ENCODE results near the gene BMP6. TPM values are rescaled to one million over a fixed set of nuclear protein-coding genes. Genes with fewer than 3 reads are reported as not detected.

BMP6 gene
- total RNA-seq, 6 experiments from 2014 or later = 1.8 to 4.4 (median 2.6) TPM

DNA sequence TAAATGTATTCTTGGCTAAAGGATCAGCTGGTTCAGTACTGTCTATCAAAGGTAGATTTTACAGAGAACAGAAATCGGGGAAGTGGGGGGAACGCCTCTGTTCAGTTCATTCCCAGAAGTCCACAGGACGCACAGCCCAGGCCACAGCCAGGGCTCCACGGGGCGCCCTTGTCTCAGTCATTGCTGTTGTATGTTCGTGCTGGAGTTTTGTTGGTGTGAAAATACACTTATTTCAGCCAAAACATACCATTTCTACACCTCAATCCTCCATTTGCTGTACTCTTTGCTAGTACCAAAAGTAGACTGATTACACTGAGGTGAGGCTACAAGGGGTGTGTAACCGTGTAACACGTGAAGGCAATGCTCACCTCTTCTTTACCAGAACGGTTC lies 154.8 kb downstream of the BMP6 start:
- peaks cover 5 to 52% (median 29%) of the 10 kb centered on the region in 4 donors for H3K36me3 ChIP-seq
- intact Hi-C loops (cut with DNase I) = no loop called here
- no peaks in the 10 kb centered on the region for H3K4me1 ChIP-seq
- WGBS (ENCODE audit: insufficient coverage, low coverage, low lambda C conversion rate, missing lambda C conversion rate) = 86% methylated on average over 5 of the region's 9 CpGs
- no peaks in the 10 kb centered on the region for H3K27me3 ChIP-seq
- DNase-seq = no peak
- TF ChIP-seq, protein P1, sequence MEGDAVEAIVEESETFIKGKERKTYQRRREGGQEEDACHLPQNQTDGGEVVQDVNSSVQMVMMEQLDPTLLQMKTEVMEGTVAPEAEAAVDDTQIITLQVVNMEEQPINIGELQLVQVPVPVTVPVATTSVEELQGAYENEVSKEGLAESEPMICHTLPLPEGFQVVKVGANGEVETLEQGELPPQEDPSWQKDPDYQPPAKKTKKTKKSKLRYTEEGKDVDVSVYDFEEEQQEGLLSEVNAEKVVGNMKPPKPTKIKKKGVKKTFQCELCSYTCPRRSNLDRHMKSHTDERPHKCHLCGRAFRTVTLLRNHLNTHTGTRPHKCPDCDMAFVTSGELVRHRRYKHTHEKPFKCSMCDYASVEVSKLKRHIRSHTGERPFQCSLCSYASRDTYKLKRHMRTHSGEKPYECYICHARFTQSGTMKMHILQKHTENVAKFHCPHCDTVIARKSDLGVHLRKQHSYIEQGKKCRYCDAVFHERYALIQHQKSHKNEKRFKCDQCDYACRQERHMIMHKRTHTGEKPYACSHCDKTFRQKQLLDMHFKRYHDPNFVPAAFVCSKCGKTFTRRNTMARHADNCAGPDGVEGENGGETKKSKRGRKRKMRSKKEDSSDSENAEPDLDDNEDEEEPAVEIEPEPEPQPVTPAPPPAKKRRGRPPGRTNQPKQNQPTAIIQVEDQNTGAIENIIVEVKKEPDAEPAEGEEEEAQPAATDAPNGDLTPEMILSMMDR (IDR thresholded peaks at IDR 0.05) = no peak
- no peak for TF ChIP-seq POLR2A (IDR thresholded peaks at IDR 0.05)
- ATAC-seq = no peak
- no peak overlapping the region for H3K27ac ChIP-seq
- no peak overlapping the region for H3K4me3 ChIP-seq
- H3K9me3 ChIP-seq = no peaks in the 10 kb centered on the region

DNA sequence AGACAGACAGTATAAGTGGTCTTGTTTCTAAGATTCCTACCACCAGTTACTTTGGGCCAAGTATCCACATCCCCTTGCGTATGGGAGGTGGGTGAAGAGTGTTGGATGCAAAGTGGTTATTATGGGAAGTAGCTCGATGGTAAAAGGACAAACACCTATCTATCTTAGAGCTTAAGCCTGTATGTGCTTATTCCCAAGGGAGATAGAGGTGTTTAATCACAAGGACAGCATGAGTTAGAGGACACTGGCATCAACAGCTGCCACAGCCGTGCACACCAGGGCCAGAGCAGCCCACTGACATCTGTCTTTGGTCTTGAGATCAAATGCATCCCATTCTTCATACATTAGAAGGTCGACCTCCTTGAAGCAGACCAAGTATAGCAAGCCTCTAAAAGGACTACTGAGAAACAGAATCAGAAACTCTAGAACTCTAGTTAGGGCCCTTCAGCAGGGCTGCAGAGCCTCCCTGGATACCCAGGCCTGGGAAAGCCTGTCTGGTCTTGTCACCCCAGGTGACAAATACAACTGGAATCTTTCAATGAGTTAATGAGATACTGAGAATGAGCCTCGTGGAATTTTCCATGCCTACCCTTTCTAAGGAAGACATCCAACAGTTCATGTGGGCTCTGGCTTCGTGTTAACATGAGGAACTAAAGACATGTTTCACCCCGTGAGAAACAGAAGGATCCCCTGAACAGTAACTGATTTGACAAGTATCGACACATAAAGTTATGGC lies 156.0 kb downstream of the BMP6 start:
- intact Hi-C loops (cut with DNase I) = no loop called here
- Histone ChIP-seq H3K4me3 (no peak overlapping the region), H3K27me3 (no peaks in the 10 kb centered on the region), H3K36me3 (peaks cover 5 to 64% (median 37%) of the 10 kb centered on the region in 4 donors), H3K4me1 (no peaks in the 10 kb centered on the region), H3K27ac (no peak overlapping the region), H3K9me3 (no peaks in the 10 kb centered on the region)
- 77% methylated on average over 6 of the region's 8 CpGs for WGBS (ENCODE audit: insufficient coverage, low coverage, low lambda C conversion rate, missing lambda C conversion rate)
- TF ChIP-seq POLR2A (IDR thresholded peaks at IDR 0.05) = no peak
- TF ChIP-seq, protein P1 (IDR thresholded peaks at IDR 0.05) = no peak
- DNase-seq (no peak), ATAC-seq (no peak)

DNA sequence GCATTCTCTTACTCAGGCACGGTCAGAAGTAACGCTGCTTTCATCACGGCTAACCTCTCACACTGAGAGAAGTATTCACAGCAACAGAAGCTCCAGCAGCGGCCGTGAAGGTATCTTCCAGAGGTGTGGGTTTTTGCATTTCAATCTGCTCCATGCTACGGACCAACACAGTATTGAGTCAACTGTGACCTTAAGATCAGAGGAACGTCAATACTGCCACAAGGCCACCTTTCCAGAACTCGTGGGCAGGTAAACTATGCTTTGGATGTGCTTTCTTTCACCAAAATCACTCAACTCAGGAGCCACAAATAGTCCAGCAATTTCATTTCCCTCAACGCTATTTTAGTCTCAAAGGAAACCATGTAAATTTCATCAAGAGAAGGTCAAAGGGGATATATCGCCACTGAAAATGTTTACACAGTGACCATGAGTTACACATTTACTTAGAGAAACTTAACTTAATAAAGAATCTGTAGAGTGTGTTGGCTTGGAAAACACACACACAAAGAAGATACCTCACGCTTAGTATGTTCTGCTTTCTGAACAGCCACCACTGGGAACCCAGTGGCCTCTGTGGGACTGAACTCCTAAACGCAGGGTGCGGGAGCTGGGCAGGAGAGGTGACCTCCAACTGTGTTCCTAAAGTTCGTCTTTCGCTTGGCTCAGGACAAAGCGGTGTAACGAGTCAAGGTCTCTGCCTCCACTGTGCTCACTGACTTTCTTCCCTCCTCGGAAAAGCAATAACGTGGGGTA lies 156.8 kb downstream of the BMP6 start:
- H3K36me3 ChIP-seq = peaks cover 9 to 71% (median 40%) of the 10 kb centered on the region in 4 donors
- H3K27ac ChIP-seq = no peak overlapping the region
- no peaks in the 10 kb centered on the region for H3K4me1 ChIP-seq
- WGBS (ENCODE audit: insufficient coverage, low coverage, low lambda C conversion rate, missing lambda C conversion rate) = 75% methylated on average over 17 of the region's 19 CpGs
- DNase-seq (no peak), ATAC-seq (peak; percentile 4 to 41 (median 24))
- intact Hi-C loops (cut with DNase I) = no loop called here
- no peak overlapping the region for H3K4me3 ChIP-seq
- H3K27me3 ChIP-seq = no peaks in the 10 kb centered on the region
- no peak for TF ChIP-seq POLR2A (IDR thresholded peaks at IDR 0.05)
- TF ChIP-seq, protein P1 (IDR thresholded peaks at IDR 0.05) = no peak
- H3K9me3 ChIP-seq = no peaks in the 10 kb centered on the region

DNA sequence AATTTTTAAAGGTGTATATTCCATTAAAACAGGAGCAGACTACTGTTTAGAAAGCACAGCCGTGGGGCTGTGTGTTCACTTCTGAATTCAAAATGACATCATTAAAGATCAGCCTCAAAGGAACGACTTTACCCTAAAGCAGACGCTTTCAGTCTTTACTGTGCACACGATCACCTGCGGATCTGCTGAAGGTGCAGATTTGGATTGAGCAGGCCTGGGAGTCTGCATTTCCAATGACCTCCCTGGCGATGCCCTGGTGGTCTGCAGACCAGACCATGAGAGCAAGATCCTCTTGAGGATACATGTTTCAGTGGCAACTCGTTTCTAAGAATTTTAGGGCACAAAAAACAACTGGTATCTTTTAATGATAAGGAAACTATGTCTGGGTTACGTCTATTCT lies 157.5 kb downstream of the BMP6 start:
- TF ChIP-seq, protein P1 (IDR thresholded peaks at IDR 0.05) = no peak
- no peak for TF ChIP-seq POLR2A (IDR thresholded peaks at IDR 0.05)
- 79% methylated on average over 6 of the region's 8 CpGs for WGBS (ENCODE audit: insufficient coverage, low coverage, low lambda C conversion rate, missing lambda C conversion rate)
- no peaks in the 10 kb centered on the region for H3K4me1 ChIP-seq
- no peaks in the 10 kb centered on the region for H3K27me3 ChIP-seq
- no peak for ATAC-seq
- H3K27ac ChIP-seq = no peak overlapping the region
- intact Hi-C loops (cut with DNase I) = no loop called here
- no peaks in the 10 kb centered on the region for H3K9me3 ChIP-seq
- peaks cover 9 to 78% (median 45%) of the 10 kb centered on the region in 4 donors for H3K36me3 ChIP-seq
- DNase-seq = no peak
- no peak overlapping the region for H3K4me3 ChIP-seq
